ENCODE data around the gene IL34. TPM values are rescaled to one million over a fixed set of nuclear protein-coding genes. Genes with fewer than 3 reads are reported as not detected.

Gene IL34
- total RNA-seq, 1 donor: 1.7 TPM

DNA sequence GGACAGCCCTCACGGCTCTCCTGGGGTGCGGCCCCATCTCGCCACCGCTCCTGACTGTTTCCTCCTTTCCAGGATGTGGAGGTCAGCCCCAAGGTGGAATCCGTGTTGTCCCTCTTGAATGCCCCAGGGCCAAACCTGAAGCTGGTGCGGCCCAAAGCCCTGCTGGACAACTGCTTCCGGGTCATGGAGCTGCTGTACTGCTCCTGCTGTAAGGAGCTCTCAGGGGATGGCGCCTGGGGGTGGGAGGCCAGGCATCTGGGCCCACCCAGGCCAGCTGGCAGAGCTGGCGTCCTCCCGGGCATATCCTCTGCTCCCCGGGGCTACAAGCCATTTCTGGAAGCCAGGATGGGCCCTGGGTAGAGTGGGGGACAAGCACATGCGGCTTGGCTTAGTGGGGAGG is 13.2 kb downstream of the IL34 start:
- DNase-seq (ENCODE audit: low read depth): no peak
- no peak overlapping the region for H3K4me3 ChIP-seq (ENCODE audit: low read depth, low read length)
- TF ChIP-seq, protein P1, sequence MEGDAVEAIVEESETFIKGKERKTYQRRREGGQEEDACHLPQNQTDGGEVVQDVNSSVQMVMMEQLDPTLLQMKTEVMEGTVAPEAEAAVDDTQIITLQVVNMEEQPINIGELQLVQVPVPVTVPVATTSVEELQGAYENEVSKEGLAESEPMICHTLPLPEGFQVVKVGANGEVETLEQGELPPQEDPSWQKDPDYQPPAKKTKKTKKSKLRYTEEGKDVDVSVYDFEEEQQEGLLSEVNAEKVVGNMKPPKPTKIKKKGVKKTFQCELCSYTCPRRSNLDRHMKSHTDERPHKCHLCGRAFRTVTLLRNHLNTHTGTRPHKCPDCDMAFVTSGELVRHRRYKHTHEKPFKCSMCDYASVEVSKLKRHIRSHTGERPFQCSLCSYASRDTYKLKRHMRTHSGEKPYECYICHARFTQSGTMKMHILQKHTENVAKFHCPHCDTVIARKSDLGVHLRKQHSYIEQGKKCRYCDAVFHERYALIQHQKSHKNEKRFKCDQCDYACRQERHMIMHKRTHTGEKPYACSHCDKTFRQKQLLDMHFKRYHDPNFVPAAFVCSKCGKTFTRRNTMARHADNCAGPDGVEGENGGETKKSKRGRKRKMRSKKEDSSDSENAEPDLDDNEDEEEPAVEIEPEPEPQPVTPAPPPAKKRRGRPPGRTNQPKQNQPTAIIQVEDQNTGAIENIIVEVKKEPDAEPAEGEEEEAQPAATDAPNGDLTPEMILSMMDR (IDR thresholded peaks at IDR 0.05; ENCODE audit: insufficient read depth, low read depth, low read length): no peak

DNA sequence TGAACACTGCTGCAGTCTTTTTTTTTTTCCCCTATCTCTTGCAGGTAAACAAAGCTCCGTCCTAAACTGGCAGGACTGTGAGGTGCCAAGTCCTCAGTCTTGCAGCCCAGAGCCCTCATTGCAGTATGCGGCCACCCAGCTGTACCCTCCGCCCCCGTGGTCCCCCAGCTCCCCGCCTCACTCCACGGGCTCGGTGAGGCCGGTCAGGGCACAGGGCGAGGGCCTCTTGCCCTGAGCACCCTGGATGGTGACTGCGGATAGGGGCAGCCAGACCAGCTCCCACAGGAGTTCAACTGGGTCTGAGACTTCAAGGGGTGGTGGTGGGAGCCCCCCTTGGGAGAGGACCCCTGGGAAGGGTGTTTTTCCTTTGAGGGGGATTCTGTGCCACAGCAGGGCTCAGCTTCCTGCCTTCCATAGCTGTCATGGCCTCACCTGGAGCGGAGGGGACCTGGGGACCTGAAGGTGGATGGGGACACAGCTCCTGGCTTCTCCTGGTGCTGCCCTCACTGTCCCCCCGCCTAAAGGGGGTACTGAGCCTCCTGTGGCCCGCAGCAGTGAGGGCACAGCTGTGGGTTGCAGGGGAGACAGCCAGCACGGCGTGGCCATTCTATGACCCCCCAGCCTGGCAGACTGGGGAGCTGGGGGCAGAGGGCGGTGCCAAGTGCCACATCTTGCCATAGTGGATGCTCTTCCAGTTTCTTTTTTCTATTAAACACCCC is 13.8 kb downstream of the IL34 start:
- TF ChIP-seq, protein P1 (IDR thresholded peaks at IDR 0.05; ENCODE audit: insufficient read depth, low read depth, low read length): no peak
- H3K4me3 ChIP-seq (ENCODE audit: low read depth, low read length): no peak overlapping the region
- no peak for DNase-seq (ENCODE audit: low read depth)

DNA sequence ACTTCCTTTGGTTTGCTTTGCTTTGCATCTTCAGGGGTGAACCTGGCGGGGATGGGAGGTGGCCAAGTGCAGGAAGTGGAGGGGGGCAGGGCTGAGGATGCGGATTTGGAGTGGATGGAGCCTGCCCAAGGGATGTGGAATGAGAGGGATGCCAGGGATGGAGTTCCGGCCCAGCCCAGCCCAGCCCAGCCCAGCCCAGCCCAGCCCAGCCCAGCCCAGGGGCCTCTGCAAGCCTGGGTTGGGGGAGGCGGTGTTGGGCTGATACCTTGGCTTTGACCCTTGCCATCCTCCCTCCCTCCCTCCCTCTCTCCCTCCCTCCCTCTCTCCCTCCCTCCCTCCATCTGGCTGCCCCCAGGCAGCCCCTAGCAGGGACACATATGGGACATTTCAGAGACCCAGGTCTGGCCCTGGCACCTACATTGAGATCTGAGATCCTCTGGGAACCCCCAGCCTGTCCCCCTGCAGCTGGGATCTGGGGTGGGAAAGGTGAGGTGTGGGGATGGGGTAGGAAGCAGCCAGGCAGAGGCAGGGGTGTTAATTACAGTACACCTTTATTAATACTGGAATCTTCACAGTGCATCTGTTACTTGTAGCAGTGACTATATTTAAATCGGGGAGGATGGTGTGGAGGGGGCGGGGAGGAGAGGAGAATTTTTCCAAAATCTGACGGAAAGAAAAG is 14.5 kb downstream of the IL34 start:
- no peak overlapping the region for H3K4me3 ChIP-seq (ENCODE audit: low read depth, low read length)
- TF ChIP-seq, protein P1 (IDR thresholded peaks at IDR 0.05; ENCODE audit: insufficient read depth, low read depth, low read length): no peak
- DNase-seq (ENCODE audit: low read depth): no peak

DNA sequence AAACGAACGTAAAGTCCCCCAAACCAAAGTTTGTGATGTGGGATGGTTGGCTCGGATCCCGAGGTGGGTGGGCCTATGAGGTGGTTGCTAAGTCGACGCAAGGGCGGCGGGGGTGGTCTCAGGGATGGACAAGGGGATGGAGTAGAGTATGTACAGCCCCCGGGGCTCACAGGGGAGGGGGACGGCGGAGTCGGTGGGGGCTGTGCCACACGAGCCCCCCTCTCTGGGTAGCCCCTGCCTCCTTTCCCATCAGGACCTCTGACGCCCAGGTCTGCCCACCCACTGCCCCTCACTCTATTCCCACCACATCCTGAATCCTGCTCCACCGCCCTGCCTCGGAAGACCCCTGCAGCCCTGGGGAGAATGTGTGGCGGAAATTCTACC is 15.2 kb downstream of the IL34 start:
- DNase-seq (ENCODE audit: low read depth): no peak
- TF ChIP-seq, protein P1 (IDR thresholded peaks at IDR 0.05; ENCODE audit: insufficient read depth, low read depth, low read length): no peak
- no peak overlapping the region for H3K4me3 ChIP-seq (ENCODE audit: low read depth, low read length)

DNA sequence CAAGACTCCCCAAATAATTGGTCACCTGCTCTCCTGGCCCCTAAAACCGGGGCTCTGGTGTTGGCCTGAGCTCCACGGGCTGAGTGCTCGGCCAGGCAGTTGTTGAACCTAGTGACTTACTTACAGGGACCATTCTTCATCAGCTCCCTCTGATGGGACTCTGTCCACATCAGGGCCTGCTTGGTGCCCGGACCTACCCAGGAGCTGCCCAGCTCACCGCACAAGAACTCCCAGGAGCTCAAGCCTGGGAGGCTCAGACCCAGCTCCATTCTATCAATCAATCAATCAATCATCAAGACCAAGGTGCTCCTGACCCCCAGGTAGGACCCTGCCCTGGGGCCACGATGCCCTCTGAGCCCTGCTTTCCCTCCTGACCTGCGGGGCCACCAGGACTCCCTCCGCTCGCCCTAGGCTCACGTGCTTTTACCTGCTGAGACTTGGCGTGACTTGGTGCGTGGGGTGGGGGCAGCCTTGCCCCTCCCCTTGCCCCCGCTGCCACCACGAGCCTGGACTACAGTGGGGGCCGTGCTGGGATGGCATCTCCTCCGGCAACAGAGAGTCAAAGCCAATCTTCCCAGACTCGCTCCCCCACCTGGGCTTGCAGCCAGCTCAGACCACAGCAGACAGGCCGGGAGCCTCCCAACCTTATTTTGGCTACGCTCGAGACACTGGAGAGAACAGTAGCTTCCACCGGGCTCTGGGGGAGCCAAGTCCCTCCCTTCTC is 15.7 kb downstream of the IL34 start:
- TF ChIP-seq, protein P1 (IDR thresholded peaks at IDR 0.05; ENCODE audit: insufficient read depth, low read depth, low read length): no peak
- H3K4me3 ChIP-seq (ENCODE audit: low read depth, low read length): no peak overlapping the region
- DNase-seq (ENCODE audit: low read depth): peak; percentile 38

DNA sequence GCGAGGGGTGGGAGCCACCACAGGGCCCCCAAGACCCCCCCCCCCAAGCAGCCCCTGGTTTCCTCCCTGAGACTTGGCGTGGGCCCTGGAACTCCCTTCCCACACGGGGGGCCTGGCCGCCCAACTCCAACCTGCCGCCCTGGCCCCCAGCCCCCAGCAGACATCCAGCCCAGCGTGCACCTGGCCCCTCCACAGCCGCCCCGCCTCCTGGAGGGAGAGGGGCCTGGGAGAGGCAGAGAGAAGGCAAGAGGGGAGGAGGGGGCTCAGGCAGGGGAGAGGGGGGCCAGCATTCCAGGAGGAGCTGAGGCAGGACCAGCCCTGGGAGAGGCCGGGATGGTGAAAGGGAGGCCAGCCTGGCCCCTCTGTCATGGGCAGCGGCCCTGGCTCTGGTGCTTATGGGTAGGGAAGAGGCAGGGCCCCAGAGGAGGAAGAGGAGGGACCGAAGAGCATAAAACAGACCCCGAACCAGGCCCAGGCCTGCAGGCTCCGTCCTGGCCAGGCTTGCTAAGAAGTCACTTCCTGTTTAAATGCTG is 16.7 kb downstream of the IL34 start:
- no peak for DNase-seq (ENCODE audit: low read depth)
- TF ChIP-seq, protein P1 (IDR thresholded peaks at IDR 0.05; ENCODE audit: insufficient read depth, low read depth, low read length): no peak
- H3K4me3 ChIP-seq (ENCODE audit: low read depth, low read length): no peak overlapping the region

All from fibroblast of villous mesenchyme (primary cell).